CD4-positive, CD25-positive, alpha-beta regulatory T cell (primary cell): ENCODE data around the gene METTL6. TPM values are rescaled to one million over a fixed set of nuclear protein-coding genes. Genes with fewer than 3 reads are reported as not detected.

Source experiments
- ATAC-seq, 2 donors: fragments of 150-1000 bp; cut with Tn5 transposase; one replicate each; pipeline ENCODE4 v1.10.0; 2021; ENCODE audit warnings: low read depth in 2 of 2, moderate number of reproducible peaks in 2 of 2, moderate library complexity in 1 of 2
- DNase-seq, 3 donors: peaks; one replicate each; pipeline versions ENCODE4 v3.0.0 to v3.0.0-alpha.2; 2012 to 2022; ENCODE audit warnings: mixed read lengths in 1 of 3
- H3K27ac ChIP-seq: one replicate; pipeline ENCODE4 v1.7.0; 2013; ENCODE audit warnings: mild to moderate bottlenecking, low read length; ENCODE audit not compliant: insufficient read depth, poor library complexity, severe bottlenecking
- H3K27me3 ChIP-seq: one replicate; pipeline ENCODE4 v1.7.0; 2013; ENCODE audit warnings: low read length; ENCODE audit not compliant: control insufficient read depth, insufficient read depth
- H3K36me3 ChIP-seq: one replicate; pipeline ENCODE4 v1.7.0; 2013; ENCODE audit warnings: mild to moderate bottlenecking, low read length, moderate library complexity; ENCODE audit not compliant: control insufficient read depth, insufficient read depth
- H3K4me1 ChIP-seq: 2 replicates; pipeline ENCODE4 v1.7.0; 2013; ENCODE audit warnings: mild to moderate bottlenecking, low read length; ENCODE audit not compliant: insufficient read depth, control insufficient read depth, poor library complexity, severe bottlenecking
- H3K4me3 ChIP-seq: one replicate; pipeline ENCODE4 v1.7.0; 2013; ENCODE audit warnings: low read depth, mild to moderate bottlenecking, low read length, moderate library complexity
- H3K9me3 ChIP-seq, 2 experiments: 1 replicate in 1 of 2; 2 replicates in 1 of 2; pipeline ENCODE4 v1.7.0; 2013; ENCODE audit warnings: low read length in 2 of 2, mild to moderate bottlenecking in 1 of 2, moderate library complexity in 1 of 2; ENCODE audit not compliant: control insufficient read depth in 2 of 2
- H3K27ac Mint-ChIP-seq, 3 donors: one replicate each; pipeline ENCODE4 v1.8.0; 2020 to 2022; ENCODE audit warnings: mild to moderate bottlenecking in 3 of 3, mixed read lengths in 3 of 3, moderate library complexity in 2 of 3
- H3K27me3 Mint-ChIP-seq: one replicate; pipeline ENCODE4 v1.8.0; 2022; ENCODE audit warnings: mild to moderate bottlenecking, mixed read lengths
- H3K36me3 Mint-ChIP-seq: one replicate; pipeline ENCODE4 v1.8.0; 2020; ENCODE audit warnings: mixed read lengths
- H3K4me1 Mint-ChIP-seq, 4 donors: one replicate each; pipeline ENCODE4 v1.8.0; 2020 to 2022; ENCODE audit warnings: mixed read lengths in 4 of 4, mild to moderate bottlenecking in 1 of 4
- H3K4me3 Mint-ChIP-seq, 4 donors: one replicate each; pipeline ENCODE4 v1.8.0; 2020 to 2022; ENCODE audit warnings: mild to moderate bottlenecking in 4 of 4, mixed read lengths in 4 of 4, moderate library complexity in 3 of 4
- H3K9me3 Mint-ChIP-seq, 7 donors: one replicate each; pipeline ENCODE4 v1.8.0; 2020 to 2022; ENCODE audit warnings: mixed read lengths in 7 of 7, mild to moderate bottlenecking in 3 of 7, moderate library complexity in 2 of 7
- polyA plus RNA-seq, 4 donors: library from polyadenylated mRNA; unstranded; fragments of 300-500 nt; fragmentation: Illumina TruSeq; gene quantifications; one replicate each; pipeline ENCODE4 v1.2.3, GENCODE V29; 2021
- total RNA-seq: library from RNA; stranded (reverse); gene quantifications from one replicate; pipeline ENCODE4 v1.2.3, GENCODE V29; 2022

Gene METTL6
- total and polyA plus RNA-seq, 5 donors from 2014 or later, result 9.4 to 18.0 (median 16.1) TPM

DNA sequence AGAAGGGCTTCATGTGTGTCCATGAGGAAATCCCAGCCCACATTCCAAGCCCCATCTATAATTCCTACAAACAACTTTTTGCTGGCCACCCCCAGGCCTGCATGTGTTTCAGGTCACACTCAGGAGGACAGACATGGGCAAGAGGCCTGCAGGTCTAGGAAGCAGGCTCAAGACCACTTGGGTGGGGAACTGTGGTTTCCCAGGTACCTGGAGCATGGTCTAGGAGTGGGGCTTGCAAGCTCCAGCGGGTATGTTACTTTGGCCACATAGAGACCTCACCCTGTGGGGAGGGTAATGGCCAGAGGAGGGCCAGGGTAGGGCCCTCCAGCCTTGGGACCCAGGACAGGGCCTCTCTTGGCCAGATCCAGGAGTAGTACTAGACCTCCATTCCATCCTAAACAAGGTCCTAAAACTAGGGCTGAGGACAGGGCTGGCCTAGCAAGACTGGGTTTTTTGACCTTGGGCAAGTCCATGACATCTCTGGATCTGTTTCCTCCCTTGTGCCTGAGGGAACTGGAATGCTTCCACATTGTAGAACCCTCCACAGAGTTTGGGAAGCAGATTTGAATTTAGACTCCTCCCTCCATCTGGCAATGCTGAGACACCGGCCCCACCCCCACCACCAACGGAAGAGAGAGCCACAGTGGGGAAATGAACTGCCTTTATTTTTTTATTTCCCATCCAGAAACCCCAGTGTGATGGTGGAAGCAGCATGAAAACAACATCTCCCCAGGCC lies 22.3 kb upstream of the METTL6 start:
- DNase-seq (no peak), ATAC-seq (no peak)
- no peaks in the 10 kb centered on the region for H3K9me3 Mint-ChIP-seq
- Histone ChIP-seq H3K36me3 (no peaks in the 10 kb centered on the region), H3K27ac (no peak overlapping the region), H3K9me3 (no peaks in the 10 kb centered on the region), H3K4me1 (no peaks in the 10 kb centered on the region), H3K4me3 (no peak overlapping the region), H3K27me3 (no peaks in the 10 kb centered on the region)
- H3K4me3 Mint-ChIP-seq, result no peak overlapping the region
- H3K4me1 Mint-ChIP-seq, result peaks cover 0 to 2% (median 0%) of the 10 kb centered on the region in 4 donors
- H3K27me3 Mint-ChIP-seq, result no peaks in the 10 kb centered on the region
- H3K27ac Mint-ChIP-seq, result peak overlapping the region in 2 of 3 donors; percentile 20 to 41
- peaks cover 29% of the 10 kb centered on the region for H3K36me3 Mint-ChIP-seq

DNA sequence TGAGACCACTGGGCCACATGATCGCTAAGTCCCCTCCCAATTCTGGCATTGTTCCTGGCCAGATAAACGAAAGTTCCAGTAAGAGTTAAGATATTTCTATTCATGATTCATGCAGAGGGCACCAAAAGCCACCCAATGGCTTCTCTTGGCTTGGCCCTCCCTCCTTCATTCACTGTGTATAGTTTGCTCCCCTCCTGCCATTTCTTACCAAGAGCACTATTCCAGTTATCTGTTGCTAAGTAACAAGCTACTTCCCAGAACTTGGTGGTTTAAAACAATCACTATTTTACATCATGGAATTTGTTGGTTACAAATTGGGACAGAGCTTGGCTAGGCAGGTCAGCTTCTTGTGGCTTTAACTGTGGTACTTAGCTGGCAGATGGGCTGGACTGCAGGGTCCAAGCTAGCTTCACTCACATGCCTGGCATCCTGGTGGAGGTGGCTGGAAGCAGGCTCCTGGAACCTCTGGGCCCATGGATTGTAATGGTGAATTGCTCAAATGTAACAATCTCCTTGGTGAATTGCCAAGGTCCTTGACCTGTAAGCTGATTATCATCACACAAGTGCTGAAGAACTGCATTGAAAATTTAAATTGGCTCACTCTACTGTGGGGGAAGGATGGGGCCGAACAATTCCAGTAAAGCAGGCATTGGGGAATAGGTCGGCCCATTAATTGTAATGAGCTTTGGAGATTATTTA lies 16.6 kb upstream of the METTL6 start:
- Histone ChIP-seq H3K4me1 (no peaks in the 10 kb centered on the region), H3K36me3 (peaks cover 42% of the 10 kb centered on the region), H3K9me3 (no peaks in the 10 kb centered on the region), H3K27ac (no peak overlapping the region), H3K27me3 (no peaks in the 10 kb centered on the region), H3K4me3 (no peak overlapping the region)
- peak overlapping the region in 1 of 3 donors; percentile 53 for H3K27ac Mint-ChIP-seq
- DNase-seq (no peak), ATAC-seq (no peak)
- peaks cover 0 to 6% (median 2%) of the 10 kb centered on the region in 4 donors for H3K4me1 Mint-ChIP-seq
- H3K9me3 Mint-ChIP-seq, result no peaks in the 10 kb centered on the region
- peaks cover 48% of the 10 kb centered on the region for H3K36me3 Mint-ChIP-seq
- no peaks in the 10 kb centered on the region for H3K27me3 Mint-ChIP-seq
- H3K4me3 Mint-ChIP-seq, result no peak overlapping the region

DNA sequence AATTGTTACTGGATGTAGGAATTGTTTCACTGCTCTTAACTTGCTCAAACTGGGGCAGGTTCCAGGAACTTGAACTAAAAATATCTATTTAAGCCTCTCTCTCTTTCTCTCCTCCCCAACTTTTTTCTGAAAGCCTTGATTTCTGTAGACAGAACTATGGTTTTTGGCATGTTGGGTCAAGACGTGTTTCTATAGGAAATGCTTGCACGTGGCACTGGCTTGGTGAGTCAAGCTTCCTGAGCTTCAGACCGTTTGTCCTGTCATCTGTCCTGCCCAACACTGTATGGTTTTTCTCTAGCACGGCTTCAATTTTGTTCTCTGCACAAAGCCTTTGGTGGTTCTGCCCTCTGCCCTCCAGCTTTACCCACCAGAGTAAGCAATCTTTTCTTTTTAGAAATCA lies 13.5 kb upstream of the METTL6 start:
- H3K27me3 Mint-ChIP-seq, result no peaks in the 10 kb centered on the region
- H3K4me1 ChIP-seq, result no peaks in the 10 kb centered on the region
- no peak overlapping the region for H3K4me3 ChIP-seq
- H3K27ac ChIP-seq, result no peak overlapping the region
- no peak for DNase-seq
- H3K27me3 ChIP-seq, result no peaks in the 10 kb centered on the region
- peaks cover 72% of the 10 kb centered on the region for H3K36me3 ChIP-seq
- peaks cover 0 to 6% (median 5%) of the 10 kb centered on the region in 4 donors for H3K4me1 Mint-ChIP-seq
- no peak for ATAC-seq
- peak overlapping the region in 2 of 3 donors; percentile 11 to 79 for H3K27ac Mint-ChIP-seq
- no peaks in the 10 kb centered on the region for H3K9me3 ChIP-seq
- no peak overlapping the region for H3K4me3 Mint-ChIP-seq
- peaks cover 58% of the 10 kb centered on the region for H3K36me3 Mint-ChIP-seq
- H3K9me3 Mint-ChIP-seq, result no peaks in the 10 kb centered on the region

DNA sequence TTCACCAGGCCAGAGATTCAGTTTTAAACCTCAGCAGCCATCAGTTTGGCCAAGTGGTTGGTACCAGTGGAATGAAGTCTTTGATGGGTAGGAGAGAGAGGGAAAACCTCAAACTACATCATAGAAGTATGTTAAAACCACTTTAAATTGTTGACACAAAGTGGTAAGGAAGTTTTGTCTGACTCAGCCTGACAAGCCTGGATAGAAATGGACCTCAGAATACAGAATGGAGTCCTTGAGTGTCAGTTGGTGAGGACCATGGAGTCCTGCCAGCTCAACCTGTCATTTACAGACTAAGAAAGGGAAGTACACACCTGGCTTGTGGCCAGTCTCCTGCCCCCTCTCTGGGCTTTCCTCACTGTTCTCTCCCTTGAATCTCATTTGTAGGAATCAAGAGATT lies 12.1 kb upstream of the METTL6 start:
- no peak for DNase-seq
- Histone ChIP-seq H3K4me3 (no peak overlapping the region), H3K4me1 (no peaks in the 10 kb centered on the region), H3K9me3 (no peaks in the 10 kb centered on the region), H3K36me3 (peaks cover 86% of the 10 kb centered on the region), H3K27me3 (no peaks in the 10 kb centered on the region), H3K27ac (no peak overlapping the region)
- H3K4me3 Mint-ChIP-seq, result no peak overlapping the region
- H3K9me3 Mint-ChIP-seq, result no peaks in the 10 kb centered on the region
- peak overlapping the region in 1 of 3 donors; percentile 64 for H3K27ac Mint-ChIP-seq
- H3K36me3 Mint-ChIP-seq, result peaks cover 55% of the 10 kb centered on the region
- no peak for ATAC-seq
- no peaks in the 10 kb centered on the region for H3K27me3 Mint-ChIP-seq
- peaks cover 0 to 9% (median 8%) of the 10 kb centered on the region in 4 donors for H3K4me1 Mint-ChIP-seq

DNA sequence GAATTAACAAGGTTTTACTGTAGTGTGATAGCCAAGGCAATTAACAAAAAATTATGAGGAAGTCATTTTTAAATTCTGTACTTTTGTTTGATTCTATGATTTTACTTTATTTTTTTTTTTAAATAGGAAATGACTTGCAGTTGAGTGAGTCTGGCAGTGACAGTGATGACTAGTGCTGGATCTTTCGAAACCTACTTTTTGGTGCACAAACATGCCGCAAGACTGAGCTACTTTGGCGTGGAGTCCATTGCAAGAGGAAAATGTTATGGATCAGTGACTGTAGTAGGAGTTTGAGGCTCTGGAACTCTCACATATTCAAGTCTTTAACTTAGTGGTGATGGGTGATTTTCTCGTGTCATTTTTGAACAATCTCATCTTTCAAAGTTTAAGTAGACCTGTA lies 11.6 kb upstream of the METTL6 start:
- Histone ChIP-seq H3K4me1 (no peaks in the 10 kb centered on the region), H3K4me3 (no peak overlapping the region), H3K27ac (no peak overlapping the region), H3K27me3 (no peaks in the 10 kb centered on the region), H3K9me3 (no peaks in the 10 kb centered on the region), H3K36me3 (peaks cover 91% of the 10 kb centered on the region)
- Mint-ChIP-seq H3K27ac (peak overlapping the region in 1 of 3 donors; percentile 64), H3K4me1 (peaks cover 0 to 10% (median 8%) of the 10 kb centered on the region in 4 donors), H3K36me3 (peaks cover 57% of the 10 kb centered on the region), H3K4me3 (no peak overlapping the region), H3K27me3 (no peaks in the 10 kb centered on the region), H3K9me3 (no peaks in the 10 kb centered on the region)
- DNase-seq (no peak), ATAC-seq (no peak)

DNA sequence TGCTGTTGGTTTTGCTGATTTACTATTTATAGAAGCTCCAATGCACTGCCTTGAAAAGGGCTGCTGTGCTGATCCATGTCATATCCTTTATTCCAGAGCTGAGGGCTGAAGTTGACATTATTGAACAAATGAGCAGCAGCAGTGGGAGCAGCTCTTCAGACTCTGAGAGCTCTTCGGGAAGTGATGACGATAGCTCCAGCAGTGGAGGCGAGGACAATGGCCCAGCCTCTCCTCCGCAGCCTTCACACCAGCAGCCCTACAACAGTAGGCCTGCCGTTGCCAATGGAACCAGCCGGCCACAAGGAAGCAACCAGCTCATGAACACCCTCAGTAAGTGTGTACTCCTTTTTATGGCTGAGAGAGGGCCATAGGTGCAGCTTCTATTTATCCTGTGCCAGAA lies 8.9 kb upstream of the METTL6 start:
- peaks cover 15 to 24% (median 19%) of the 10 kb centered on the region in 4 donors for H3K4me1 Mint-ChIP-seq
- H3K27ac Mint-ChIP-seq, result peak overlapping the region in 1 of 3 donors; percentile 29
- H3K4me3 Mint-ChIP-seq, result peak overlapping the region in 1 of 4 donors; percentile 54
- peaks cover 50% of the 10 kb centered on the region for H3K36me3 Mint-ChIP-seq
- H3K27me3 Mint-ChIP-seq, result no peaks in the 10 kb centered on the region
- Histone ChIP-seq H3K4me3 (no peak overlapping the region), H3K27me3 (no peaks in the 10 kb centered on the region), H3K36me3 (peaks cover 94% of the 10 kb centered on the region), H3K27ac (no peak overlapping the region), H3K9me3 (no peaks in the 10 kb centered on the region), H3K4me1 (peaks cover 4% of the 10 kb centered on the region)
- DNase-seq, result no peak
- no peak for ATAC-seq
- no peaks in the 10 kb centered on the region for H3K9me3 Mint-ChIP-seq

DNA sequence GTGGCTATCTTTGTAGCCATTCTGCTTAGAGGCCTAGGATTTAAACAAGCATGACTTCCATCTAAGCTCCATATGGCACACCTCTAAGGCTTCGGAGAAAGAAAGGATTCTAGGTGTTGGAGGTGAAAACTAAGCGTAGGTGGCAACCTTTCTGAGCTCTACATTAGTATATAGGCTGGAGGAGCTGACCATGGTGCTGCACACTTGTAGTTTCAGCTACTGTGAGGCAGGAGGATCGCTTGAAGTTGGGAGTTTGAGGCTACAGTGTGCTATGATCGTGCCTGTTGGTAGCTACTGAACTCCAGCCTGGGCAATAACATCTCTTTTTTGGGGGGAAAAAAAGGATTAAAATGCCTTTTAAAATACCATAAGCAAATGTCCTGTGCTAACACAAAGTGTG lies 7.4 kb upstream of the METTL6 start:
- H3K27me3 ChIP-seq, result no peaks in the 10 kb centered on the region
- H3K9me3 Mint-ChIP-seq, result no peaks in the 10 kb centered on the region
- H3K27ac ChIP-seq, result no peak overlapping the region
- H3K27ac Mint-ChIP-seq, result peak overlapping the region in 1 of 3 donors; percentile 77
- peaks cover 93% of the 10 kb centered on the region for H3K36me3 ChIP-seq
- peaks cover 21 to 38% (median 27%) of the 10 kb centered on the region in 4 donors for H3K4me1 Mint-ChIP-seq
- no peaks in the 10 kb centered on the region for H3K9me3 ChIP-seq
- no peak overlapping the region for H3K4me3 Mint-ChIP-seq
- peaks cover 18% of the 10 kb centered on the region for H3K4me1 ChIP-seq
- no peak for ATAC-seq
- no peak overlapping the region for H3K4me3 ChIP-seq
- no peaks in the 10 kb centered on the region for H3K27me3 Mint-ChIP-seq
- DNase-seq, result no peak
- peaks cover 40% of the 10 kb centered on the region for H3K36me3 Mint-ChIP-seq
